ENCODE results near the gene JADE3.

JADE3 gene

DNA sequence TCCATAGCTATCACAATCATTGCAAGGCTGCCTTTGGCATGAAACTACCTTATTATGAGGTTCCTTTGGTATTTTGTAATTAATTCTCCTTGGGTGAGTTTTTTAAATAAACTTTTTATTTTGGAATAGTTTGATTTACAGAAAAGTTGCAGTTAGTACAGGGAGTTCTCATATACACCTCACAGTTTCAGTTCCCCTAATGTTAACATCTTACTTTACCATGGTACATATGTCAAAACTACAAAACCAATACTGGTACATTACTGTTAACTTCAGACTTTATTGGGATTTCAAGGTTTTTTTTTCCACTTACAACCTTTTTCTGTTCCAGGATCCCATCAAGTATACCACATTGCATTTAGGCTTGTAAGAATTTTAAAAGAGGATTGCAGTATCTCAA, 114.0 kb downstream of the JADE3 start:
- no peak for DNase-seq (ENCODE audit: low read depth)

DNA sequence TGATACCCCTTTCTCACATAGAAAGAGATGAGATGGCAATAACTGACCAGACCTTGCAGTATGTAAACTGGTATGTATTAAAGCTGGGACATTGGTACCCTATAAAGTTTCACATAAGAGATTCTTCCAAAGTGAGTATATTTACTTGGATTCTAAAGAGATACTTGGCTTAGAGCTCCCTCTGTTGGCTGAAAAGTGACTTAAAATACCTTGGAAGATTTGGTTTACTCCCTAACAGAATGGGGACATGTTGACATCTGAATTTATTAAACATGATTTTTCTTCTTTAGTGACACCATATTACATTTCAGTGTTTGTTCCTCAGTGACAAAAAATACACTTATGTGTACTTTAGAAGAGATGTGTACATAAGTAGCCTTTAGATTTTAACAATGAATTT, 118.1 kb downstream of the JADE3 start:
- DNase-seq (ENCODE audit: low read depth), result no peak

DNA sequence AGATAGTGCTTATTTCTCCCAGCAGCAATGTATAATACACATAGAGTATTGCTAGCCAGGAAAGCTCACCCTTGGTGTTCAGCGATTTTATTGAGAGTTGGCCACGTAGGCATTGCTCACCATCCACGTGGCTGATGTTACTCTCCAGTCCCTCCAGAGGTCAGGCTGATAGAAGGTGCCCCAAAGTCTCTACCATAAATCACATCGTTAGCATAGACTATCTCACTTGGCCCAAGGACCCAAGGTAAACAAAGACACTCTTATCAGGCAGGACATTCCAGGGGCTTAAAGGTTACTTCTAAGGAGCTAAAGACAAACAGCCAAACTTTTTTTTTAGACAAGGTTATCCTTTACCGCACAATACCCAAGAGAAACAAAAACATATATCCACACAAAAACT, 135.8 kb downstream of the JADE3 start:
- no peak for DNase-seq (ENCODE audit: low read depth)

DNA sequence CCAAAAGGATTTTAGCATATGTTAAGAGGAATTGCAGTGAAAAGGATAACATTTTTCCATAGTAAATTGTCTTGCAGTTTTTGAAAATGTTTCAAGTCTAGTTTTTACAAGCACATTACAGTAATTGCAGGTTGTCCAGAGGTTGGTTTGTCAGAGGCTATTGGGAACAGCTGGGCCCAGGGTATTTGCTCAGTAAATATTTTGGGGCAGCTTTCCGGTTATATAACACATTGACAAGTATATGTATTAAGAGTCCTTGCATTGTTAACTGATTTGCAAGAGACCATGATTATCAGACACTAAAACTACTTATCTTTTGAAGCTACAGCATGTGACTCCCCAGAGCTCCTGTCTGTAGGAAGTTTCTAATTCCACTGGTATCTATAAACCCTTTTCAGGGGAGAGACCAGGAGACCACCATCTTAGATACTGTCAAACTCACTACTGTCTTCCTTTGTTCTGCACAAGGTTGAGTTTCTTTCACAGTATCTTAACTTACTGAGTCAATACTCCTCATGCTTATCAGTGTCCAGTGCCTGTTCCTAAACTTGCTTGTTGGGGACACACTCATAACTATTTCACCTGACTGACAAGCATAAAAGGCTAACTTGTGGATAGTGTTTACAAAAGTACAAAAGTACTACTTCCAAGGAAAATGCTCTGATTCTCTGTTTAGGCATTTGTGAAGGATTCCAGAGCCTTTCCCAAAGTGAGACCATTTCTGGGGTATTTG, 147.1 kb downstream of the JADE3 start:
- no peak for DNase-seq (ENCODE audit: low read depth)

DNA sequence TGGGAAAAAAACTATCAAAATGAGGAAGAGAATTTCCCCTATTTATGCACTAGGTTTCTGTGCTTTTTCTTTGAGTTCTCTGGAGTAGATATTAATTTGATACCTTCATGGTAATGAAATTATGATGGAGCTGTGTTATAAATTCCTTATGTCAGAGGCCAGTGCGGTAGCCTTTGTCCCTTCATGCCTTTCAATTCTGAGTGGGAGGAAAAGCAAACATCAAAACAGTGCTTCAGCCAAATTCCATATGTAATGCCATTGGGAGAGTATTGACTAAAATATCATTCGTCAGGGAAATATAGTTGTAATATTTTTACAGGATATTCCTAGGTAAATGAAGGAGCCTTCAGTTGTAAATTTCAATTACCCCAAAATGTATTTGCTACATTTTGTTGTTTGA, 148.5 kb downstream of the JADE3 start:
- no peak for DNase-seq (ENCODE audit: low read depth)

DNA sequence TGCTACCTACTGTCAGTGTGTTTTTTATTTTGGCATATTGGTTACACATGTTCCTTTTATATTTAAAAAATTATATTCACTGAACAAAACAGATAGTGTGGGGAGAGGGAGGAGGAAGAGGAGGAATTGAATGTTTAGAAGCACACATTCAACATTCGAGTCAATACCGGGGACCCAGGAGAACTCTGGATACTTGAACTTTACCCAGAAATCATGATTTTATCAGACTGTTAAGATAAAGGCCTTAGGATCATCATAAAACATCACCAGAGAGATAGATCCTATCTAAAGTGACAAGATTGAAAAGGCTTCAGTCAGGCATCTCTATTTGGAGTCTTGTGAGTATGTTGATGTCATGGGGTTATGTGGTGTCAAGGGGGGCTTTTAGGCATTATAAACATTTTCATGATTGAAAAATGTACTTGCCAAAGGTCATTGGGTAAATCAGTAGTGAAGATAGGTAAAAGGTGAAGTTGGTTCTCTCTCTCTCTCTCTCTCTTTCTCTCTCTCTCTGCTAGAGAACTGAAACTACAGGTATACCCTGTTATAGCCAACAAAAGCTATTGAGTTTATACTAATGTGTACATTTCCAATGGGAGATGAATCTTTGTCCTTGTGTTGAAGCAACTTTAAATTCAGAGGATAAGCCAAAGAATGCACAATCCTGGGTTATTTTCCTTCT, 149.2 kb downstream of the JADE3 start:
- no peak for DNase-seq (ENCODE audit: low read depth)

DNA sequence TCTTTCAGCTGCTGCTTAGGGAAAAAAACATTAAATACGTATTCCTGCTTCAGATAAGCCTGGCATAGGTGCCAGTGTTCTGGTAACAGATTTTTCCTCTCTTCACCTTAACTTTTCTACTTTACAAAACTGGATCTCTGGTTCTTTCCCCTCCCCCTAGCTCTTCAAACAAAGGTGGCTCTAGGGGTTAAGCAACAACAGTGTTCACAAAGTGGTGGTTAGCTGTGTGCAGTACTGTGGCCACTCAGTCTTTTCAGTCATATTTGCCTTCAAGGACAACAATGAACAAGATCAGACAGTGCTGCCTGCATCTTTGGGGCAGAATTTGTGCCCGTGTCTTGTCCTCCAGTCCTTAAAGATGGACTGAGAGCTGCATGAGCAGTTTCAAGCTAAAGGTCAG, 151.0 kb downstream of the JADE3 start:
- no peak for DNase-seq (ENCODE audit: low read depth)

DNA sequence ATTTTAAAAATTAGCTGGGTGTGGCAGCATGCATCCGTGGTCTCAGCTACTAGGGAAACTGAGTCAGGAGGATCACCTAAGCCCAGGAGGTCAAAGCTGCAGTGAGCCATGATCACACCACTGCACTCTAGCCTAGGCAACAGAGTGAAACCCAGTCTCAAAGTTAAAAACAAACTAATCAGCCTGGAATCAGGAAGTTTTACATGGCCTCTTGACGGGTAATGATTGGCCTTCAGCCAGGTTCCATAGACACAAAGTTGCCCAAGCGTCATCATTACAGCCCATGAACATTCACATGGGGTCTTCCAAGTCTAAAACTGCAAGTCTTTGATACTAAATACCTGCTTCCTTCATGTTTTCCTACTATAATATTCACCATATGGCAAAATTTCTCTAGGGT, 156.0 kb downstream of the JADE3 start:
- no peak for DNase-seq (ENCODE audit: low read depth)

DNA sequence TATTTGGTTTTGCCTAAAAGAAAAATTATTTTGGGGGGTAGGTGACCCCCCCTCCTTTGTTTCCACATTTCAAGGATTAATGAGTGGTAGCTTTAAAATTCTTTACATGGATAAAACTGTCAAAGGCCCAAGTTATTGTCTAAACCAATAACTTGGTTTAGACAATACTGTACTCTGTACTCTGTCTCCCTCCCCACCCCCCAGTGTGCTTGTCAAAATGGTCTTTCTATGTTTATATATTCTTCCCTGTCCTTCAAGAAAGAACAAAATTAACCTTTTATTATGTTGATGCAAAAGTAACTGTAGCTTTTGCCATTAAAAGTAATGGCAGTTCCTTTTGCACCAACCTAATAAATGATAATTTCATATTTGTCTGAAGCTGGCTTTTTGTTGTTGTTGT, 156.5 kb downstream of the JADE3 start:
- no peak for DNase-seq (ENCODE audit: low read depth)

DNA sequence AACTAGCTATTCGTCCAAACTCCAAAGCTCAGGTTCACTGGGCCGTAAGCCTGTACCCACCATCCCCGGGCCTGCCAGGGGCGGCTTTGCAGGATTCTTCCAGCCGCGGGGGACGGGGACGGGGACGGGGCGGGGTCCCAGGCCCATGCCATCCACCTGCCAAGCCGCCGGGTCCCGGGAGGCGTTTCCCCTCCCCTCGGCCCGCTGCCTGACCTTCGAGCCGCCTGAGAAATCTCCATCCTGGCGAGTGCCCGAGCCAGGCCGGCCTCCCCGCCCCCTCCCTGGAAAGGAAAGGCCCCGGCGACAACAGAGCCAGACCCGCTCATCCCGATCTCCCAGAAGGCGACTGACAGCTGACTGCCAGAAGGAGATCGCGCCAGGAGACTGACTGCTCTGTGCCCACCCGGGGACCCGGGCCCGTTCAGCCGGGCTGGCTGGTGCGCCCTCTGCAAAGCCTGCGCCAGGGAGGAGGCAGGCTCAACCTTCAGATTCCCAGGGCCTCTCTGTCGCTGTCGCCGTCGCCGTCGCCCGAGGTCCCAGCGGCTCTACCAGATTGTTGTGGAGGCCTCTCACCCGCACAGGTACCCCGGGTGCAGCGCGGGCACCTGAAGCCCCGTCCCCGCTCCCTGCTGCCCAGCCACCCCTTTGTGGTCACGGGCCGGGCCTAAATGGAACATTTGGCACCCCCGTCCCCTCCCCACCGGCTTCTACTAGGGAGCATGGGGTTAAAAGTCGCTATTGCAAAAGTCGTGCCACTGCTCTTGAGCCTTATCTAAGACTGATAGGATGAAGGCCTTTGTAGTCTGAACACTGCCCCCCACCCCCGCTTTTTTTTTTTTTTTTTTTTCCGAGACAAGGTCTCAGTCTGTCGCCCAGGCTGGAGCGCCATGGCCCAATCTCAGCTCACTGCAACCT, 166.2 kb downstream of the JADE3 start, which contains the start of gene RGN:
Gene RGN (plus strand): TSS at position 315 of the 915 bp plus-strand sequence. CDS start 2,702 bp downstream, outside the sequence.
- DNase-seq (ENCODE audit: low read depth), result no peak

DNA sequence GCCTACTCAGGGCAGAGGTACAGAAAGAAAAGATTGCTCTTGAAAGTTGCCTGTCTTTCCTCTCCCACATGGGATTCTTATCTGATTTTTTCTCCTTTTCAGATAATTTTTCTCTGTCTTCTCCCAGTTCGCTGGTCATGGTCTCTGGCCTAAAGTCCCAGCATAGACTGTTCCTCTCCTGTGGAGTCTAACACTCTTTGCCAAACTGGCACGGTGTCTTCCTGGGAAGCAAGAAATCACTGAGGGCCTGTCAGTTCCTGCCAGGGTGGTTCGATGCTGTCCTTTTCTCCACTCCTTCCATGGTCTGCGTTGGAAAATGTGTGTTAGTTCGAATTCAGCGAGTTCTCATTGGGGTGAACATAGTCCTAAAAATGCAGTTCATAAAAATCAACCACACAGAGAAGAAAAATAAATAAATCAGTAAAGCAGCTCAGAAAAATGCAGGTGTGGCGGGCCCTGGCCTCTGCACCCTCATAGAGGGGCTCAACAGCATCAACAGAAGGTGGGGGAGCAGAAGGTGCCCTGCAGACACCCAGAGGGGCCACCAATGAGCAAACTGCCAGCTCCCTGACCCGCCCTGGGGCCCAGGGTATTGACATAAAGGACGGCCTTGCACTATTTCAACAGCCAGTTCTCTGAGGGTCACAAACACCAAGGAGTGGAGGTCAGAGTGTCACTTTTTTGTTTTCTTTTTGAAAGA, 168.1 kb downstream of the JADE3 start:
- DNase-seq (ENCODE audit: low read depth), result no peak

DNA sequence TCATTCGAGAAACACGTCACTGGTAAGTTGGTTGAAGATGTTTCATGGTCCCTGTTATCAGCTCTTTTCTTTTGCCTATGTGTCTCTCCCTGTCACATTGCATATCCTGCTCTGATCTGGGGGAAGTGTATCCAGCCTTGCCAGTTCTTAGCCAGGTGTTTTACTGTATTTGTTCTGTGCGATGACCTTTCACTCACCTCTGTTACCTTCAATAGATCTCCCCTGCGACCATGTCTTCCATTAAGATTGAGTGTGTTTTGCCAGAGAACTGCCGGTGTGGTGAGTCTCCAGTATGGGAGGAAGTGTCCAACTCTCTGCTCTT, 168.7 kb downstream of the JADE3 start:
- no peak for DNase-seq (ENCODE audit: low read depth)

DNA sequence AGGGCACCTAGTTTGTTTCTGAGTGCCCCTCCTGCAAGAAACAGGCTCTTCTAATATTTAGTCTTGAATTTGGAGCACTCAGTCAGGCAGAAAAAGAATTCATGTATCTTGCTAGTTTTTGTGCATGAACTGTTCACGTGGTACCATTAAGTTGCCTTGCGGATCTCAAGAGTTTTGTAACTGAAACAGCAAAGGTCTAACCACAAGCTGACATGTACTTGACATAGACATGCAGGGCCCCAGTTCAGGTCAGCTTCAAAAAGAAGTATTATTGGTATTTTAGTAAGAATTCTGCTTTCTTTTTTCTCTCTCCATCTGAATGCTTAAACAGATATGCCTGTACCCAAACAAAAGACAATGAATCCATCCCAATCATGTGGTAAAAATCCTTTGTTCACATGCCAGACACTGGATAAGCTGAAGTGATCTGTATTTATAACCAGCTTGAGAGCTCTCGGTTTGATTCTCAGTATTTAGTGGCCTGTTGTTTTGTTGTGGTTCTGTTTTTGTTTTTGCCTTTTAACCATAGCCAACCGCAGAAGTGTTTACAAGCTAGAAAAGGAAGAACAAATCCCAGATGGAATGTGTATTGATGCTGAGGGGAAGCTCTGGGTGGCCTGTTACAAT, 179.0 kb downstream of the JADE3 start:
- DNase-seq (ENCODE audit: low read depth), result no peak

DNA sequence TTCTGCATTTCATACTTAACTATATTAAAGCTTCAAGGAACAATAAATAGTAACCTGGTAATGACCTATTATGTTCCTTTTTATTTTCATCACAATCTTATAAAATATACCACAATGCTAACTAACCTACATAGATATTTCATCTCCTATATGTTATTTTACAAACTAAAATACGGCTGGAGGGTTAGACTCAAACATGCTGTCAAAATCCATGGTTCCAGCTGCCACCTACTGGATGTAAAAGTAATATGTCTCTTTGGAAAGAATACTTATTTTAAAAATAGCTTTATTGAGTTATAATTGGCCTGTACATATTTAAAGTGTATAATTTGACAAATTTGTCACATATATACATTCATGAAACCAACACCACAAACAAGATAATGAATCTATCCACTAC, 181.0 kb downstream of the JADE3 start:
- DNase-seq (ENCODE audit: low read depth), result no peak

DNA sequence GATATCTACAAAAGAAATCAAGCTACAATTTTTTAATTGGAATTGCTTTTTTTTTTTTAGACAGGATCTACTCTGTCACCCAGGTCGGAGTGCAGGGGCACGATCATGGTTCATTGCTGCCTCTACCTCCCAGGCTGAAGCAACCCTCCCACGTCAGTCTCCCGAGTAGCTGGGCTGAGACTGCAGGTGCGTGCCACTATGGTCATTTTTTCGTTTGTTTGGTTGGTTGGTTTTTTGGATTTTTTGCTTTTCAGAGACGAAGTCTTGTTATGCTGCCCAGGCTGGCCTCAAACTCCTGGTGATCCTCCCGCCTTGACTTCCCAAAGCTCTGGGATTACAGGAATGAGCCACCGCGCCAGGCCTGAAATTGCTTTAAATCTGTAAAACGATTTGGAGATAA, 181.6 kb downstream of the JADE3 start:
- DNase-seq (ENCODE audit: low read depth), result no peak

DNA sequence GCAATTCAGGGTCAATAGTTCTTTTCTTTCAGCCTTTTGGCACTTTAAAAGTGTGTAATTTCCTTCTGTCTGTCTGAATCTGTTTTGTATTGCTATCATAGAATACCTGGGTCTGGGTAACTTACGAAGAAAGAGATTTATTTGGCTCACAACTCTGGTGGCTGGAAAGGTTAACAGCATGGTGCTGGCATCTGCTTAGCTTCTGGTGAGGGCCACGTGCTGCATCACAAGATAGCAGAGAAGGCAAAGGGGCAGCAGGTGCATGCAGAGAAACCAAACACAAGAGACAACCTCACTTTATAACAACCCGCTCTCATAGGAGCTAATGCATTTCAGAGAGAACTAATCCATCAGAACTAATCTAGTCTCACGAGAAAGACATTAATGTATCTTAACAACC, 184.8 kb downstream of the JADE3 start:
- no peak for DNase-seq (ENCODE audit: low read depth)

DNA sequence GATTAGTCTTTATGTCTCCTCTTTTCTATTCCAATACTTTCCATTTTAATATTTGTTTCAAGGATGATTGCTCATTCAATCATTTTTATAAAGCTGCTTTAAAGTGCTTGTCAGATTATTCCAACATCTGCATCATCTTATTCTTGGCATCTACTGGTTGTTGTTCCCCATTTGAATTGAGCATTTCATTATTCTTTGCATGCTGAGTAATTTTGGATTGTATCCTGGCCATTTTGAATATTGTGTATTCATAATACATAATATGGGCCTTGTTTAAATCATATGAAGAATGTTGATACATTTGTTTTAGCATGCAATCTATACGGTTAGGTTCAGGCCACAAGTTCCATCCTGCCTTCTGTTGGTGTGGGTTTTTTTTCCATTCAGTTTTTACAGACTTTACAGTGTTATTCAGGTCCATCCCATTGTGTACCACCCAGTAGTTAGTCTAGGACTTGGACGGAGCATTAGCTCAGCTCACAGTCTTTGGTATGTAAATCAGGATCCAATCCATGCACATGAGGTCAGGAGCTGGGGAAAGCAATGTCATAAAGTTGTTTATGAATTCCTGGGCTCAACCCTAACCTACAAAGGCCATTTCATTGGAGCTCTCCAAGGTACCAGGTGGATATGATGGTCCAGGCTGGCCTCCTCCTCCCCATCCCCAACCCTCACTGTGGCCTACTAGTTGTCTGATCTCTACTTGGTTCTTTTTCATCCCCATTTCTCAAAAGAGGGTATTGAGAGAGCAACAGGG, 186.3 kb downstream of the JADE3 start:
- DNase-seq (ENCODE audit: low read depth), result no peak

DNA sequence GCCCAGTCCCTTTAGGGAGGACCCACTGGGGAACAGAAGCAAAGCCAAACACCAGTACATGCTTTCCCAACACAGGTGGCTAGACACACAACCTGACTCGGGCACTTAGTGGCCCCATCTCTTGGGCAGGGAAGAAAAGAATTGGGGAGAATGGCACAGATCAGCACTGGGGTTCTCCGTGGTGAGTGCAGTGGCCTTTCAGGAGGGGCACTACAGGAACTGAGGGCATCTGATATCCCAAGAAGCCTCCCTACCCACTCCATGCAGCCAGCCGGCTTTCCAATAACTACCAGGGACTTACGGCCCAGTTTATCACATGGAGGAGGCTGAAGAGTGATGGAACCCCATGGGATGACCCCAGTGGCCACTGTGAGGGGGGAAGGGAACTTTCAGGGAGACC, 189.0 kb downstream of the JADE3 start:
- no peak for DNase-seq (ENCODE audit: low read depth)
